IMR-90 (cell line): ENCODE measurements around the gene COG3. TPM values are rescaled to one million over a fixed set of nuclear protein-coding genes. Genes with fewer than 3 reads are reported as not detected.

Experiments
- ATAC-seq: fragments of 200-7000 bp; cut with Tn5 transposase; 2 replicates; pipeline ENCODE4 v1.9.1; 2020; ENCODE audit warnings: low read depth, mild to moderate bottlenecking, moderate library complexity
- BruUV-seq: library from RNA; stranded (reverse); fragments of 400-500 nt; replicated peaks from 2 replicates; lab custom pipeline; 2021; lab: Mats Ljungman, UMichigan
- CTCF ChIA-PET: fragments of 300-600 bp; formaldehyde crosslinking; extraction: SDS; loops from one replicate; lab custom pipeline; 2021; ENCODE audit warnings: antibody characterized with exemption; lab: Yijun Ruan, JAX
- POLR2A ChIA-PET: fragments of 300-600 bp; sonication (Branson Sonifier 250); formaldehyde crosslinking; loops from one replicate; lab custom pipeline; 2022; ENCODE audit warnings: antibody characterized with exemption; ENCODE audit not compliant: unreplicated experiment; lab: Charles Lee
- DNase-seq: peaks from one replicate; pipeline ENCODE4 v3.0.0; 2013
- H2AFZ ChIP-seq: replicated peaks from 2 replicates; pipeline ENCODE3; 2013; ENCODE audit warnings: low read length, mild to moderate bottlenecking; ENCODE audit not compliant: poor library complexity
- H2AK5ac ChIP-seq: 2 replicates; pipeline ENCODE4 v1.6.1; 2013; ENCODE audit warnings: low read depth, low read length, inconsistent platforms
- H2AK9ac ChIP-seq: replicated peaks from 2 replicates; pipeline ENCODE3; 2013; ENCODE audit warnings: mild to moderate bottlenecking, low read depth, low read length, moderate library complexity; ENCODE audit not compliant: poor library complexity
- H2BK120ac ChIP-seq: 2 replicates; pipeline ENCODE4 v1.6.1; 2013; ENCODE audit warnings: low read depth, low read length, inconsistent platforms
- H2BK15ac ChIP-seq: 3 replicates; pipeline ENCODE4 v1.6.1; 2013; ENCODE audit warnings: low read depth, low read length, inconsistent platforms
- H2BK20ac ChIP-seq: 2 replicates; pipeline ENCODE4 v1.6.1; 2013; ENCODE audit warnings: low read depth, mild to moderate bottlenecking, inconsistent platforms, low read length, moderate library complexity
- H2BK5ac ChIP-seq: 2 replicates; pipeline ENCODE4 v1.6.1; 2013; ENCODE audit warnings: mild to moderate bottlenecking, low read depth, low read length, inconsistent platforms; ENCODE audit not compliant: poor library complexity, severe bottlenecking
- H3K14ac ChIP-seq: replicated peaks from 2 replicates; pipeline ENCODE4 v1.6.1; 2013; ENCODE audit warnings: low read depth, low read length, inconsistent platforms
- H3K18ac ChIP-seq: 2 replicates; pipeline ENCODE4 v1.6.1; 2013; ENCODE audit warnings: low read depth, low read length, control low read depth
- H3K23ac ChIP-seq: 2 replicates; pipeline ENCODE4 v1.6.1; 2013; ENCODE audit warnings: low read depth, low read length, inconsistent platforms
- H3K27ac ChIP-seq: 2 replicates; pipeline ENCODE4 v1.5.1; 2013; ENCODE audit warnings: mild to moderate bottlenecking, control low read depth, low read length; ENCODE audit not compliant: insufficient read depth
- H3K27me3 ChIP-seq: 2 replicates; pipeline ENCODE4 v1.6.1; 2013; ENCODE audit warnings: low read length; ENCODE audit not compliant: control insufficient read depth, insufficient read depth
- H3K36me3 ChIP-seq: 2 replicates; pipeline ENCODE4 v1.6.1; 2013; ENCODE audit warnings: low read length, mixed read lengths; ENCODE audit not compliant: control insufficient read depth, insufficient read depth
- H3K4ac ChIP-seq: 2 replicates; pipeline ENCODE4 v1.6.1; 2013; ENCODE audit warnings: low read depth, low read length, inconsistent platforms
- H3K4me1 ChIP-seq: 2 replicates; pipeline ENCODE4 v1.6.1; 2013; ENCODE audit warnings: low read length, mixed read lengths; ENCODE audit not compliant: control insufficient read depth, insufficient read depth
- H3K4me2 ChIP-seq: 2 replicates; pipeline ENCODE4 v1.6.1; 2013; ENCODE audit warnings: low read depth, mild to moderate bottlenecking, control low read depth, low read length, moderate library complexity
- H3K4me3 ChIP-seq: 2 replicates; pipeline ENCODE4 v1.5.1; 2013; ENCODE audit warnings: low read depth, mild to moderate bottlenecking, control low read depth, low read length, moderate library complexity; ENCODE audit not compliant: insufficient read depth
- H3K56ac ChIP-seq: 2 replicates; pipeline ENCODE4 v1.6.1; 2013; ENCODE audit warnings: low read length, inconsistent platforms; ENCODE audit not compliant: insufficient read depth; ENCODE audit errors: extremely low read depth
- H3K79me1 ChIP-seq, 2 experiments: 2 replicates each; pipeline ENCODE4 v1.6.1; 2013; ENCODE audit warnings: low read length in 2 of 2, inconsistent platforms in 1 of 2, low read depth in 1 of 2
- H3K9ac ChIP-seq: 2 replicates; pipeline ENCODE4 v1.6.1; 2013; ENCODE audit warnings: low read depth, low read length, control low read depth
- H3K9me1 ChIP-seq: 2 replicates; pipeline ENCODE4 v1.6.1; 2013; ENCODE audit warnings: low read length, inconsistent platforms; ENCODE audit not compliant: insufficient read depth
- H3K9me3 ChIP-seq: 2 replicates; pipeline ENCODE4 v1.6.1; 2013; ENCODE audit warnings: low read length; ENCODE audit not compliant: control insufficient read depth, insufficient read depth
- H4K20me1 ChIP-seq: 2 replicates; pipeline ENCODE4 v1.6.1; 2013; ENCODE audit warnings: low read length, inconsistent platforms; ENCODE audit not compliant: insufficient read depth
- H4K5ac ChIP-seq: 2 replicates; pipeline ENCODE4 v1.6.1; 2013; ENCODE audit warnings: mild to moderate bottlenecking, low read depth, low read length, control low read depth
- H4K8ac ChIP-seq, 2 experiments: 2 replicates each; pipeline ENCODE4 v1.6.1; 2013; ENCODE audit warnings: low read depth in 2 of 2, low read length in 2 of 2, control low read depth in 1 of 2, inconsistent platforms in 1 of 2
- H4K91ac ChIP-seq: 2 replicates; pipeline ENCODE4 v1.6.1; 2013; ENCODE audit warnings: low read depth, low read length, inconsistent platforms; ENCODE audit not compliant: insufficient read depth
- CEBPB ChIP-seq: IDR thresholded peaks from 2 replicates; pipeline ENCODE4 v1.6.1; 2012; ENCODE audit warnings: low read depth, low read length, improper control_type of control experiment
- FOS ChIP-seq: fragments of 150-350 bp; IDR thresholded peaks from 2 replicates; pipeline ENCODE4 v1.6.1; 2016; ENCODE audit warnings: low read depth, low read length
- NFE2L2 ChIP-seq: fragments of 150-350 bp; IDR thresholded peaks from 2 replicates; pipeline ENCODE4 v1.6.1; 2016; ENCODE audit warnings: low read depth, mild to moderate bottlenecking, low read length
- WGBS, 2 experiments: methylation state at CpG; one replicate each; pipeline versions ENCODE4 v1.1.5 to v1.1.7; 2013; ENCODE audit warnings: missing lambda C conversion rate in 2 of 2; ENCODE audit not compliant: insufficient read length in 1 of 2; ENCODE audit errors: extremely low coverage in 2 of 2; 5-methylcytosine and 5-hydroxymethylcytosine counted together
- dilution Hi-C: fragments of 300-500 bp; cut with HindIII; formaldehyde crosslinking; loops from one replicate; pipeline ENCODE4 v1.14.3; 2018; ENCODE audit warnings: low sequenced_read_pairs; ENCODE audit not compliant: unreplicated experiment
- in situ Hi-C: fragments of 300-500 bp; cut with MboI; formaldehyde crosslinking; loops from 3 replicates; pipeline ENCODE4 v1.14.3; 2019; ENCODE audit warnings: low sequenced_read_pairs, inconsistent platforms, mixed read lengths
- intact Hi-C: fragments of 100-400 bp; cut with micrococcal nuclease; formaldehyde crosslinking; loops from 2 replicates; pipeline ENCODE4 v1.10.0; 2022
- polyA plus RNA-seq, 3 experiments: library from polyadenylated mRNA; depleted of rRNA; stranded (reverse); fragments of >200 nt; gene quantifications; 2 replicates each; pipeline ENCODE4 v1.2.3, GENCODE V29; 2012; ENCODE audit warnings: low replicate concordance in 1 of 3
- total RNA-seq: library from RNA; depleted of rRNA; stranded (reverse); fragments of >200 nt; gene quantifications from 2 replicates; pipeline ENCODE4 v1.2.3, GENCODE V29; 2012

The COG3 gene
- total and polyA plus RNA-seq, 2 of the 4 experiments (the other 2 are of a cell fraction): 21.7 to 31.9 TPM

GRCh38 chr13:45492538-45492937 is 27.8 kb downstream of the COG3 start:
- peaks cover 34% of the 10 kb centered on the region for H3K36me3 ChIP-seq
- no CpG with 5 or more reads among the region's 1 CpG for WGBS, 2 experiments

More at GRCh38 chr13:45492538-45492937, 27.8 kb downstream of the COG3 start:
- Histone ChIP-seq H2AK9ac (no peak overlapping the region), H3K18ac (no peak overlapping the region), H3K4me2 (no peak overlapping the region), H4K20me1 (no peaks in the 10 kb centered on the region), H4K8ac (no peak overlapping the region), H3K27me3 (no peaks in the 10 kb centered on the region), H4K91ac (no peak overlapping the region), H3K56ac (no peak overlapping the region), H3K14ac (no peak overlapping the region), H3K23ac (no peak overlapping the region), H3K4ac (no peak overlapping the region), H3K79me1 (peaks cover 0 to 19% of the 10 kb centered on the region in 2 experiments), H2AK5ac (no peak overlapping the region), H3K9me1 (peaks cover 8% of the 10 kb centered on the region), H3K4me3 (no peak overlapping the region), H3K4me1 (peaks cover 2% of the 10 kb centered on the region; the same call in 1 of the 2 replicates), H2BK5ac (peak overlapping the region; percentile 94), H2BK15ac (no peak overlapping the region), H3K9ac (no peak overlapping the region), H4K5ac (no peak overlapping the region), H2BK20ac (no peak overlapping the region), H2AFZ (no peak overlapping the region), H2BK120ac (no peak overlapping the region), H3K9me3 (no peaks in the 10 kb centered on the region), H3K27ac (no peak overlapping the region)
- CTCF ChIA-PET: no interaction called here
- ATAC-seq: peak; percentile 93
- in situ Hi-C loops: no loop called here
- TF ChIP-seq CEBPB: peak; percentile 39; the same call in 1 of the 2 replicates
- TF ChIP-seq FOS: peak; percentile 35; the same call in 1 of the 2 replicates
- TF ChIP-seq NFE2L2: no peak
- BruUV-seq: no TSS peak
- intact Hi-C loops: loop anchor here (5.0 kb wide), 1 partner anchor 75 kb away; the partner anchor contains the start of gene SLC25A30
- DNase-seq: peak; percentile 79
- dilution Hi-C loops: no loop called here
- POLR2A ChIA-PET: no interaction called here
